PC-9 (cell line): ENCODE measurements around the gene FARP1. TPM values are rescaled to one million over a fixed set of nuclear protein-coding genes. Genes with fewer than 3 reads are reported as not detected.

Experiments used
- BruUV-seq: library from RNA; stranded (reverse); fragments of 400-500 nt; replicated peaks from 2 replicates; lab custom pipeline; 2021; lab: Mats Ljungman, UMichigan
- CTCF ChIA-PET: fragments of 300-600 bp; sonication (Branson Sonifier 250); formaldehyde crosslinking; loops from one replicate; lab custom pipeline; 2022; ENCODE audit warnings: antibody characterized with exemption; lab: Charles Lee
- POLR2A ChIA-PET: fragments of 300-600 bp; sonication (Branson Sonifier 250); formaldehyde crosslinking; loops from one replicate; lab custom pipeline; 2022; ENCODE audit warnings: antibody characterized with exemption; ENCODE audit not compliant: unreplicated experiment; lab: Charles Lee
- DNase-seq, 2 experiments: peaks; one replicate each; pipeline versions ENCODE4 v3.0.0 to v3.0.0-alpha.2; 2015 to 2022; ENCODE audit warnings: mixed read lengths in 1 of 2
- H2AFZ ChIP-seq: fragments of 200-600 bp; sonication (generic); 2 replicates; pipeline ENCODE4 v1.8.1; 2017; ENCODE audit warnings: antibody characterized with exemption
- H3F3A ChIP-seq: fragments of 200-600 bp; sonication (generic); 2 replicates; pipeline ENCODE4 v1.8.1; 2017; ENCODE audit warnings: antibody characterized with exemption, mild to moderate bottlenecking, low read depth; ENCODE audit not compliant: insufficient read depth
- H3K27ac ChIP-seq: fragments of 200-600 bp; sonication (generic); 2 replicates; pipeline ENCODE4 v1.6.1; 2016; ENCODE audit warnings: mixed run types
- H3K27me3 ChIP-seq: fragments of 200-600 bp; sonication (generic); 2 replicates; pipeline ENCODE4 v1.6.1; 2016; ENCODE audit warnings: low read depth, mixed run types; ENCODE audit not compliant: insufficient read depth
- H3K36me3 ChIP-seq: fragments of 200-600 bp; sonication (generic); 2 replicates; pipeline ENCODE4 v1.6.1; 2016; ENCODE audit warnings: low read depth, mixed run types
- H3K4me1 ChIP-seq: fragments of 200-600 bp; sonication (generic); replicated peaks from 2 replicates; pipeline ENCODE4 v1.6.1; 2016; ENCODE audit warnings: mixed run types; ENCODE audit not compliant: insufficient read depth
- H3K4me2 ChIP-seq: fragments of 200-600 bp; sonication (generic); 2 replicates; pipeline ENCODE4 v1.6.1; 2017; ENCODE audit warnings: mixed run types
- H3K4me3 ChIP-seq: fragments of 200-600 bp; sonication (generic); 2 replicates; pipeline ENCODE4 v1.6.1; 2016; ENCODE audit warnings: mixed run types
- H3K79me2 ChIP-seq: fragments of 200-600 bp; sonication (generic); 2 replicates; pipeline ENCODE4 v1.6.1; 2017; ENCODE audit warnings: low read depth, mixed run types
- H3K9me2 ChIP-seq: fragments of 200-600 bp; sonication (generic); 2 replicates; pipeline ENCODE4 v1.8.1; 2017; ENCODE audit warnings: mild to moderate bottlenecking; ENCODE audit not compliant: insufficient read depth
- H3K9me3 ChIP-seq: fragments of 200-600 bp; sonication (generic); 2 replicates; pipeline ENCODE4 v1.8.1; 2016; ENCODE audit warnings: low read depth; ENCODE audit not compliant: insufficient read depth
- H4K20me1 ChIP-seq: fragments of 200-600 bp; sonication (generic); 2 replicates; pipeline ENCODE4 v1.8.1; 2017; ENCODE audit not compliant: insufficient read depth
- EZH2 ChIP-seq: fragments of 200-600 bp; sonication (generic); IDR thresholded peaks from 2 replicates; pipeline ENCODE4 v1.8.0; 2017; ENCODE audit warnings: antibody characterized with exemption, low read depth
- intact Hi-C: fragments of 100-400 bp; cut with micrococcal nuclease; formaldehyde crosslinking; loops from one replicate; pipeline ENCODE4 v1.10.0; 2022; ENCODE audit not compliant: unreplicated experiment
- total RNA-seq: library from RNA; stranded (reverse); gene quantifications from 2 replicates; pipeline ENCODE4 v1.2.3, GENCODE V29; 2021
- TF ChIP-seq, protein P1 (sequence below): fragments of 200-600 bp; sonication (generic); conservative IDR thresholded peaks from 2 replicates; pipeline ENCODE4 v1.6.1; 2017; ENCODE audit warnings: mixed run types, antibody characterized with exemption, mild to moderate bottlenecking, moderate library complexity

FARP1 gene
- total RNA-seq, 1 experiment from 2014 or later = 62.1 TPM

DNA sequence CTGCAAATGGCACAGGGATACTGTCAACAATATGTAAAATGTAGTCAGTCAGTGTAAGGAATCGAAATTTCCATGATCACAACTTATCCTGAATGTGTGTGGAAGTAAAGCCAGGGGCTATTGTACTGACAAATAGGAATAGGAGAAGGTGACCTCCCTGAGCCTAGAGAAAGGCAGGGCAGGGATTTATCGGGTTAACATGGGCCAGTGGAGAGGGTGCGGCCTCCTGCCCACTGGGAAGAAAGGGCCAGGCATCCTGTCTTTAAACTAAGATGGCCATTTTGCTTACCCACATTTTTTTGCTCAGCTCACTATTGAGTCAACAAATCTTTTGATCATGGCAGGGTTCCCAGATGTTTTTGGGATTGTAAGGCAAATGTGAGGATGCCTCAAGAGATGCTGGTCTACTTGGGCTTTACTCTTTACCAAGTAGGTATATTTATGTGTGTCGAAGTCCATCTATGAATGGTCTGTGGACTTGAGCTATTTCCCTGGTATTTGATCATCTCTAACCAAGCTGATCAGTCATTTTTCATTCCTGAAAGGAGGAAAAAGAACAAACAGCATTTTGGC is 150.8 kb downstream of the FARP1 start:
- no peak for DNase-seq
- POLR2A ChIA-PET = no interaction called here
- Histone ChIP-seq H3K27me3 (no peaks in the 10 kb centered on the region), H2AFZ (no peak overlapping the region), H3K9me2 (no peaks in the 10 kb centered on the region), H3K79me2 (no peaks in the 10 kb centered on the region), H4K20me1 (no peaks in the 10 kb centered on the region), H3K4me2 (no peak overlapping the region), H3K36me3 (no peaks in the 10 kb centered on the region), H3K4me3 (no peak overlapping the region), H3F3A (no peaks in the 10 kb centered on the region), H3K9me3 (no peaks in the 10 kb centered on the region), H3K27ac (no peak overlapping the region), H3K4me1 (peaks cover 9% of the 10 kb centered on the region)
- intact Hi-C loops = no loop called here
- no TSS peak for BruUV-seq
- CTCF ChIA-PET = no interaction called here
- TF ChIP-seq, protein P1, sequence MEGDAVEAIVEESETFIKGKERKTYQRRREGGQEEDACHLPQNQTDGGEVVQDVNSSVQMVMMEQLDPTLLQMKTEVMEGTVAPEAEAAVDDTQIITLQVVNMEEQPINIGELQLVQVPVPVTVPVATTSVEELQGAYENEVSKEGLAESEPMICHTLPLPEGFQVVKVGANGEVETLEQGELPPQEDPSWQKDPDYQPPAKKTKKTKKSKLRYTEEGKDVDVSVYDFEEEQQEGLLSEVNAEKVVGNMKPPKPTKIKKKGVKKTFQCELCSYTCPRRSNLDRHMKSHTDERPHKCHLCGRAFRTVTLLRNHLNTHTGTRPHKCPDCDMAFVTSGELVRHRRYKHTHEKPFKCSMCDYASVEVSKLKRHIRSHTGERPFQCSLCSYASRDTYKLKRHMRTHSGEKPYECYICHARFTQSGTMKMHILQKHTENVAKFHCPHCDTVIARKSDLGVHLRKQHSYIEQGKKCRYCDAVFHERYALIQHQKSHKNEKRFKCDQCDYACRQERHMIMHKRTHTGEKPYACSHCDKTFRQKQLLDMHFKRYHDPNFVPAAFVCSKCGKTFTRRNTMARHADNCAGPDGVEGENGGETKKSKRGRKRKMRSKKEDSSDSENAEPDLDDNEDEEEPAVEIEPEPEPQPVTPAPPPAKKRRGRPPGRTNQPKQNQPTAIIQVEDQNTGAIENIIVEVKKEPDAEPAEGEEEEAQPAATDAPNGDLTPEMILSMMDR = no peak
- no peak for TF ChIP-seq EZH2

DNA sequence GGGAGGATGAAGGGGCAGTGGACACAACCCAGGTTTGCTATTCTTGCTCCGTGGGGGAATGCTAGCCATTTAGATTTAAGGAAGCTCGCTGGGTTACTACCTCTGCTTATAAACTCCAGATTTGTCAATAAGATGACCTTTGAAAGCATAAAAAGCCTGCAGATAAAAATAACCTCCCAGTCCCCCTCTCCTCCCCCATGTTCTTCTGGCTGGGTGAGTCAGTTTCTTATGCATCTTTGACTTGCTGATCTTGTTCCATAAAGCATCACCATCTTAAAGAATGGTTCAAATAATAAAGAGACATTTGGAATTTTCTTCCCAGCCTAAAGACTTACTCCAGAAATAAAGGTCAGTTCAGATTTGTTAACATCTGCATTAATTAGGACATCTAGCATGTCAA is 152.5 kb downstream of the FARP1 start:
- Histone ChIP-seq H3K27ac (no peak overlapping the region), H3K36me3 (no peaks in the 10 kb centered on the region), H3K4me2 (no peak overlapping the region), H3K4me1 (peaks cover 25% of the 10 kb centered on the region), H3K9me2 (no peaks in the 10 kb centered on the region), H3F3A (peaks cover 7% of the 10 kb centered on the region), H3K27me3 (no peaks in the 10 kb centered on the region), H3K79me2 (peaks cover 9% of the 10 kb centered on the region; the same call in 1 of the 2 replicates), H3K9me3 (no peaks in the 10 kb centered on the region), H4K20me1 (no peaks in the 10 kb centered on the region), H3K4me3 (no peak overlapping the region), H2AFZ (no peak overlapping the region)
- no peak for TF ChIP-seq EZH2
- TF ChIP-seq, protein P1 = no peak
- intact Hi-C loops = no loop called here
- no TSS peak for BruUV-seq
- ChIA-PET POLR2A (no interaction called here), CTCF (no interaction called here)
- no peak for DNase-seq

DNA sequence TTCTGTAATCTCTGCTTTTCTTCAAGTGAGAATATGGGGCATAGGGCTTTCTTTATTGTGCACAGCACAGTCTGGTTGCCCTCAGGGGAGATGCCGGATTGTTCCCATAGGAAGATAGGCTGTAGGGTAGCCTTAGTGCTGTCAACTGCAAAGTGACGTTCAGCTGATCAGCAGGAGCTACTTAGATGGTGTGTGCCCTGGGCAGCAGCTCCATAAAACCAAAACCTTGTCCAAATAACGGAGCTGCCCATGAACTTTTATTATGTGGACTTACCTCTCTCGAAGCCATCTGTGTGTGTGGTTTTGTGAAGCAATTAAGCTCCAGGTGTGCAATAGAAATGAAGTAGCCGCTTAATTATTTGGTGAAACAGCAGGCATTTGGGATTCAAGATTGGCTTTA is 154.2 kb downstream of the FARP1 start:
- no TSS peak for BruUV-seq
- ChIA-PET POLR2A (no interaction called here), CTCF (no interaction called here)
- Histone ChIP-seq H3K79me2 (peaks cover 12% of the 10 kb centered on the region; the same call in 1 of the 2 replicates), H3K4me2 (no peak overlapping the region), H4K20me1 (no peaks in the 10 kb centered on the region), H3K4me3 (no peak overlapping the region), H3F3A (peaks cover 23% of the 10 kb centered on the region), H3K9me3 (no peaks in the 10 kb centered on the region), H2AFZ (no peak overlapping the region), H3K9me2 (no peaks in the 10 kb centered on the region), H3K27ac (no peak overlapping the region), H3K4me1 (peaks cover 42% of the 10 kb centered on the region), H3K36me3 (no peaks in the 10 kb centered on the region), H3K27me3 (no peaks in the 10 kb centered on the region)
- no peak for DNase-seq
- intact Hi-C loops = no loop called here
- no peak for TF ChIP-seq EZH2
- TF ChIP-seq, protein P1 = no peak
